ENCODE measurements around the gene IGFBP4.

DNA sequence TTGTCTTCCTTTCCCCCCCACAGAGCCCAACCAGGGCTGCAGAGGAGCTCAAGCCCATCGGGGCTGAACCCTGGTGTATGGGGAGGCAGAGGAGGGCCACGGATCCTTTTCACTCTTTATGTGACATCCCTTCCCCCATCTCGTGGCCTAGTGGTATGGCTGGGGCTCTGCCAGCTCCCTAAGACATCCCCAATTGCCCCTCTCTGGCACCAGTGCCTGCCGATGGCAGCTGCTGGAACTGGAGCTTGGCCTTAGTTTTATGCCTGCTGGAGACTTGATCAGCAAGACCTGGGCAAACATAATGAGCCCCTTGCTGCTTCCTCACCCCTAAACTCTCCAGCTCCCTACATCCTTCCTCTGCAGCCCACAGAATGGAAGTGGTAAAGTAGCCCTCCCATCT is 17.5 kb upstream of the IGFBP4 start:
- TF ChIP-seq CTCF (IDR thresholded peaks at IDR 0.05) (no peak), POLR2A (IDR thresholded peaks at IDR 0.05) (no peak), POLR2AphosphoS5 (IDR thresholded peaks at IDR 0.05) (no peak)
